HG02870 (cell line): ENCODE data around the gene ZNF687.
A peak's percentile ranks its signal among the peaks of the same experiment; 100 is the strongest.

ENCODE experiments used
- ATAC-seq: cut with Tn5 transposase; IDR thresholded peaks from one replicate; pipeline ENCODE4 v1.9.1; 2021; ENCODE audit warnings: mild to moderate bottlenecking, moderate library complexity; ENCODE audit not compliant: unreplicated experiment

The ZNF687 gene, protein sequence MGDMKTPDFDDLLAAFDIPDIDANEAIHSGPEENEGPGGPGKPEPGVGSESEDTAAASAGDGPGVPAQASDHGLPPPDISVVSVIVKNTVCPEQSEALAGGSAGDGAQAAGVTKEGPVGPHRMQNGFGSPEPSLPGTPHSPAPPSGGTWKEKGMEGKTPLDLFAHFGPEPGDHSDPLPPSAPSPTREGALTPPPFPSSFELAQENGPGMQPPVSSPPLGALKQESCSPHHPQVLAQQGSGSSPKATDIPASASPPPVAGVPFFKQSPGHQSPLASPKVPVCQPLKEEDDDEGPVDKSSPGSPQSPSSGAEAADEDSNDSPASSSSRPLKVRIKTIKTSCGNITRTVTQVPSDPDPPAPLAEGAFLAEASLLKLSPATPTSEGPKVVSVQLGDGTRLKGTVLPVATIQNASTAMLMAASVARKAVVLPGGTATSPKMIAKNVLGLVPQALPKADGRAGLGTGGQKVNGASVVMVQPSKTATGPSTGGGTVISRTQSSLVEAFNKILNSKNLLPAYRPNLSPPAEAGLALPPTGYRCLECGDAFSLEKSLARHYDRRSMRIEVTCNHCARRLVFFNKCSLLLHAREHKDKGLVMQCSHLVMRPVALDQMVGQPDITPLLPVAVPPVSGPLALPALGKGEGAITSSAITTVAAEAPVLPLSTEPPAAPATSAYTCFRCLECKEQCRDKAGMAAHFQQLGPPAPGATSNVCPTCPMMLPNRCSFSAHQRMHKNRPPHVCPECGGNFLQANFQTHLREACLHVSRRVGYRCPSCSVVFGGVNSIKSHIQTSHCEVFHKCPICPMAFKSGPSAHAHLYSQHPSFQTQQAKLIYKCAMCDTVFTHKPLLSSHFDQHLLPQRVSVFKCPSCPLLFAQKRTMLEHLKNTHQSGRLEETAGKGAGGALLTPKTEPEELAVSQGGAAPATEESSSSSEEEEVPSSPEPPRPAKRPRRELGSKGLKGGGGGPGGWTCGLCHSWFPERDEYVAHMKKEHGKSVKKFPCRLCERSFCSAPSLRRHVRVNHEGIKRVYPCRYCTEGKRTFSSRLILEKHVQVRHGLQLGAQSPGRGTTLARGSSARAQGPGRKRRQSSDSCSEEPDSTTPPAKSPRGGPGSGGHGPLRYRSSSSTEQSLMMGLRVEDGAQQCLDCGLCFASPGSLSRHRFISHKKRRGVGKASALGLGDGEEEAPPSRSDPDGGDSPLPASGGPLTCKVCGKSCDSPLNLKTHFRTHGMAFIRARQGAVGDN

GRCh38 chr1:151281969-151282882, at the start of gene ZNF687:
ZNF687 (plus strand) TSS chr1:151282299; CDS start chr1:151286292, 3,993 bp downstream.
- peak; percentile 86 for ATAC-seq

DNA sequence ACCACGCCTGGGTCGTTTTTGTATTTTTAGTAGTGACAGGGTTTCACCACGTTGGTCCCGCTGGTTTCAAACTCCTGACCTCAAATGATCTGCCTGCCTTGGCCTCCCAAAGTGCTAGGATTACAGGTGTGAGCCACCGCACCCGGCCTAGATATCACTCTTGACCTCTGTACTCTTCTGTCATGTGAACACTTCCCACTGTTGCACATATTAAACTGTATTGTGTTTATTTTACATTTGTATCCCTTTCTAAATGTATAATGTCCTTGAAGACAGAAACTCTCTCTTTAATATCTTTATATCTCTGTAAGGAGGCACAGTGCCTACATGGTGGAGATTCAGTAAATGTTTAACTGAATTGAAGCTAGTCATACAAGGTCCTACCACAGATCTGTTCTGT, 46.9 kb upstream of the ZNF687 start:
- ATAC-seq, result no peak

GRCh38 chr1:151237678-151238466, 44.2 kb upstream of the ZNF687 start:
- no peak for ATAC-seq

- no peak for ATAC-seq
Measured at GRCh38 chr1:151238467-151238739, 43.7 kb upstream of the ZNF687 start.

DNA sequence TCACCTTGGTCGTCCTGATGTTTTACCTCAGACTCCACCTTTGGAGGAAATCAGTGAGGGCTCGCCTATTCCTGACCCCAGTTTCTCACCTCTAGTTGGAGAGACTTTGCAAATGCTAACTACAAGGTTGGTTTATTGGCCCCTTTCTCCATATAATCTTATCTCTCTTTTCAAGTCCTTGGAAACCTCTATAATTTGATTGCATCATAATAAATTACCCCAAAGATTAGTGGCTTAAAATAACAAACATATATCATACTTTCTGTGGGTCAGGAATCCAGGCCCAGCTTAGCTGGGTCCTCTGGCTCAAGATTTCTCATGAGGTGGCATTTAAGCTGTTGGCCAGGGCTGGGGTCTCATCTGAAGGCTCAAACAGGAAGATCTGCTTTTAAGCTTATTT, 39.7 kb upstream of the ZNF687 start:
- no peak for ATAC-seq

GRCh38 chr1:151243683-151244216, 38.3 kb upstream of the ZNF687 start:
- ATAC-seq, result no peak

GRCh38 chr1:151246786-151247185, 35.3 kb upstream of the ZNF687 start:
- ATAC-seq, result no peak

GRCh38 chr1:151251656-151252470, 30.2 kb upstream of the ZNF687 start:
- no peak for ATAC-seq

DNA sequence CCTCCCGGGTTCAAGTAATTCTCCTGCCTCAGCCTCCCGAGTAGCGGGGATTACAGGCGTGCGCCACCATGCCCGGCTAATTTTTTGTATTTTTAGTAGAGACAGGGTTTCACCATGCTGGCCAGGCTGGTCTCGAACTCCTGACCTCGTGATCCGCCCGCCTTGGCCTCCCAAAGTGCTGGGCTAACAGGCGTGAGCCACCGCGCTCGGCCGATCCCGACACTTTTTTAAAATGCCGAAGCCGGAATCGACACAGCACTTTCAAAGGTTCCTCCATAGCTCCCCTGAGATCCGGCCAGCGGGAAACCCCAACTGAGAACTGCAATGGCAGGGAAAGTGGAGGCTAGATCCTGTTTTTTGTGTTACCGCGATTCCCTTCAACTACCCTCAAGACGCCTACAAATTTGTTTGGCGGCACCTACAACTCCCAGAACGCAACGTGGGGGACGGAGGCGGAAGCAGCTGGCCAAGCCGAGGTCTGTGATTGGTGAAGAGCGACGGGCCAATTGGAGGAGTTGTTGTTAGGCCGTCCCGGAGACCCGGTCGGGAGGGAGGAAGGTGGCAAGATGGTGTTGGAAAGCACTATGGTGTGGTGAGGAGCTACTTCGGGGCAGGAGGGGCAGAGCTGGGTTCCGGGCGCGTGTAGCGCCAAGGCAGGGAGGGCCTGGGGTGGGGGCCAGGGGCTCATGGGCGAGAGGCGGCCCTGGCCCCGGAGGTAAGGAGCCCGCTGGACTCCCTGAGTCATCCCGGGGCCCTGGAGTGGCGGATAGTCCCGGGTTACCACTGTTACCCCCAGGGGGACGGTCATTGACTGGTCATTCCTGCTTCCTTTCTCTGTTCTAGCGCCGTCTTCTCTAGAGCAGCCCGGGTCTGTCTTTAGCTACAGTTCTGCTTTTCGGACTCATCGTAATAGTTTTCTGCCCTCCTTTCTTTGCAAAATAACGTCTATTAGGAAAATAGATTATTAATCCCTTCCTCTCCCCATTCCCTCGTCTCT, 27.6 kb upstream of the ZNF687 start, which contains the start of gene PSMD4:
Gene PSMD4, plus strand, starts transcription at position 518 of the 997 bp plus-strand sequence. Its CDS starts 49 bp downstream, at position 567.
- peak; percentile 91 for ATAC-seq

DNA sequence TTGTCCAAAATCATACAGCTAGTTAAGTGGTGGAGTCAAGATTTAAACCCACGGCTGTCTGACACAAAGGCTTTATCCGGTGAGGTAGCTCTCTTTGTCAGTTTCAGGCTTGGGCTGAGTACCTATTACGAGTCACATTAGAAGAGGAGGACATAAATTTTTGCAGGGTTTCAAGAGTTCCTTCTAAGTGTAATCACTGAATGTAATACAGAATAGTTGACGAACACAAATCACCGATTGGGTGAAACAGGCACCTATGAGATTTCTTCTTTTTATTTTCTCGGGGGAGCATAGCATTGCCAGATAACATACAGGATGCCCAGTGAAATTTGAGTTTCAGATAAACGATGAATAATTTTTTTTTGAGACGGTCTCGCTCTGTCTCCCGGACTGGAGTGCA, 26.7 kb upstream of the ZNF687 start:
- no peak for ATAC-seq

- ATAC-seq, result no peak
Measured at GRCh38 chr1:151259351-151259750, 22.7 kb upstream of the ZNF687 start.

DNA sequence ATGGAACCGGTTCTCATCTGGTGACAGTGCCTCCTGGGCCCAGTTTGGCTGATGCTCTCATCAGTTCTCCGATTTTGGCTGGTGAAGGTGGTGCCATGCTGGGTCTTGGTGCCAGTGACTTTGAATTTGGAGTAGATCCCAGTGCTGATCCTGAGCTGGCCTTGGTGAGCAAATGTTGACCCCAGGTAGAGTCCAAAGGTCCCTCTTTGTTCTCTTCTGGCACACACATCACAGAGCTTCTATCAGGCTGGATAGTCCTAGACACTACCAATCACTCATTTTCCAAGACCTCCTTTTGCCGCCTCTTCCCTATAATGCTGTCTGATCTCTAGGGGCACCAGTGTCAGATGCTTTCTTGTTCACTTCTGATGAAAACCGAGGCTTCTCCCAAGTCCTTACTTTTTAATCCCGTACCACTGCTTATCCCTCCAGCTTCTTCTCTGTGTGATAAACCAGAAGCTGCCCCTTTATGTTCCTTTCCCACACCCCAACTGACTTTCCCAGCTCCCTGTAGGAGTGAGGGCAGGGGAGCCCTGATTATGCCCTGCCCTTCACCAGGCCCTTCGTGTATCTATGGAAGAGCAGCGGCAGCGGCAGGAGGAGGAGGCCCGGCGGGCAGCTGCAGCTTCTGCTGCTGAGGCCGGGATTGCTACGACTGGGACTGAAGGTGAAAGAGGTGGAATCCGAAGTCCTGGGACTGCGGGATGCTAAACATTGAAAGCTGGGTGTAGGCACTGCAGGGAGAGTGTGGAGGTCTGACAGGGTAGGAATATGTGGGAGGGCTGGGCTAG, 16.5 kb upstream of the ZNF687 start:
- ATAC-seq, result no peak

DNA sequence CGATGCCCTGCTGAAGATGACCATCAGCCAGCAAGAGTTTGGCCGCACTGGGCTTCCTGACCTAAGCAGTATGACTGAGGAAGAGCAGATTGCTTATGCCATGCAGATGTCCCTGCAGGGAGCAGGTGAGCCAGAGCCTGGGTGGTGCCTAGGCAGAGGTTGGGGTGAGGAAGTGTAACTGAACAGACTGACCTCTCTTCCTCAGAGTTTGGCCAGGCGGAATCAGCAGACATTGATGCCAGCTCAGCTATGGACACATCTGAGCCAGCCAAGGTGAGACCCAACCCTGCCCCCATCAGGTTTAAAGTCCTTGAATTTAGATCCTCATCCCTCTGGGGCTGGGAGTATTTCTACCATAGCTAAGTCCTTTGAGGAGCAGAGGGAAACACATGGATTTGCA, 15.8 kb upstream of the ZNF687 start:
- no peak for ATAC-seq

GRCh38 chr1:151266821-151267220, 15.3 kb upstream of the ZNF687 start:
- ATAC-seq, result no peak

- no peak for ATAC-seq
Measured at GRCh38 chr1:151267760-151268159, 14.3 kb upstream of the ZNF687 start.

- ATAC-seq, result no peak
Measured at GRCh38 chr1:151273924-151274466, 8.1 kb upstream of the ZNF687 start.
